Effector CD8-positive, alpha-beta T cell (primary cell): Measurements from ENCODE around the gene COX19.

Experiments
- DNase-seq: peaks from one replicate; lab custom pipeline; 2025; lab: John Stamatoyannopoulos, UW

The COX19 gene

GRCh38 chr7:978049-978346 is 2.6 kb upstream of the COX19 start:
- DNase-seq = no peak

GRCh38 chr7:977326-978048 is 2.1 kb upstream of the COX19 start:
- no peak for DNase-seq

GRCh38 chr7:976901-977325 is 1.6 kb upstream of the COX19 start:
- DNase-seq = no peak

GRCh38 chr7:975702-976473 is 539 bp upstream of the COX19 start:
- no peak for DNase-seq

- no peak for DNase-seq
These were observed 1.2 kb downstream of the COX19 start for GRCh38 chr7:974172-974571.

- DNase-seq = no peak
These were observed 2.0 kb downstream of the COX19 start for GRCh38 chr7:973312-973711.

GRCh38 chr7:972676-973309 is 2.6 kb downstream of the COX19 start:
- DNase-seq = no peak

GRCh38 chr7:972110-972509 is 3.2 kb downstream of the COX19 start:
- no peak for DNase-seq

- DNase-seq = no peak
These were observed 4.6 kb downstream of the COX19 start for GRCh38 chr7:970744-971143.

GRCh38 chr7:969403-969802 is 5.9 kb downstream of the COX19 start:
- DNase-seq = no peak

GRCh38 chr7:968205-969105 is 6.9 kb downstream of the COX19 start:
- no peak for DNase-seq

GRCh38 chr7:967361-968082 is 7.8 kb downstream of the COX19 start:
- no peak for DNase-seq

GRCh38 chr7:966291-967069 is 8.9 kb downstream of the COX19 start:
- no peak for DNase-seq

- no peak for DNase-seq
These were observed 10.7 kb downstream of the COX19 start for GRCh38 chr7:964401-965231.

GRCh38 chr7:963236-964078 is 11.9 kb downstream of the COX19 start:
- DNase-seq = peak; percentile 10

GRCh38 chr7:962401-963081 is 12.8 kb downstream of the COX19 start:
- DNase-seq = no peak

GRCh38 chr7:961546-962400 is 13.6 kb downstream of the COX19 start:
- DNase-seq = no peak
